GM18907 (cell line): ENCODE results near the gene LNP1.
"Not testable (repeated sequence)": the region's sequence is repeated elsewhere in the genome, so short reads cannot be mapped to it uniquely, and the experiment has no call there.

Experiments
- ATAC-seq: cut with Tn5 transposase; IDR thresholded peaks from one replicate; pipeline ENCODE4 v1.9.1; 2021; ENCODE audit warnings: mild to moderate bottlenecking, moderate library complexity; ENCODE audit not compliant: unreplicated experiment

Gene LNP1

GRCh38 chr3:100471444-100471843, 70.1 kb downstream of the LNP1 start:
- no peak for ATAC-seq

GRCh38 chr3:100477851-100478360, 76.6 kb downstream of the LNP1 start:
- ATAC-seq, result not testable (repeated sequence)

GRCh38 chr3:100478521-100478920, 77.2 kb downstream of the LNP1 start:
- not testable (repeated sequence) for ATAC-seq

- ATAC-seq, result no peak
These were observed 78.7 kb downstream of the LNP1 start for GRCh38 chr3:100480081-100480480.

GRCh38 chr3:100482176-100482575, 80.8 kb downstream of the LNP1 start:
- ATAC-seq, result no peak

GRCh38 chr3:100483529-100483928, 82.2 kb downstream of the LNP1 start:
- ATAC-seq, result no peak

GRCh38 chr3:100486808-100487207, 85.5 kb downstream of the LNP1 start:
- ATAC-seq, result no peak

GRCh38 chr3:100489118-100489517, 87.8 kb downstream of the LNP1 start:
- ATAC-seq, result no peak

- peak; percentile 97 for ATAC-seq
These were observed 91.0 kb downstream of the LNP1 start, which contains the start of gene TMEM45A for GRCh38 chr3:100492059-100493006. Gene TMEM45A (plus strand): TSS chr3:100492619. CDS start chr3:100555212, 62,593 bp downstream.

- peak; percentile 61 for ATAC-seq
These were observed 95.4 kb downstream of the LNP1 start for GRCh38 chr3:100496711-100497261.

GRCh38 chr3:100499651-100500050, 98.3 kb downstream of the LNP1 start:
- no peak for ATAC-seq

- ATAC-seq, result no peak
These were observed 99.1 kb downstream of the LNP1 start for GRCh38 chr3:100500320-100500880.

- peak; percentile 42 for ATAC-seq
These were observed 102.1 kb downstream of the LNP1 start for GRCh38 chr3:100503448-100503847.
